Measurements from ENCODE around the gene MEG3. TPM values are rescaled to one million over a fixed set of nuclear protein-coding genes. Genes with fewer than 3 reads are reported as not detected.

The MEG3 gene
- total and polyA plus RNA-seq, 2 of the 8 experiments (the other 6 are each of a cell fraction or from before 2014, with no cell fraction given), result 0.17 to 1.1 TPM

- TF ChIP-seq EZH2 (IDR thresholded peaks at IDR 0.05; ENCODE audit: low read depth, low read length, severe bottlenecking) (no peak), CEBPB (IDR thresholded peaks at IDR 0.05; ENCODE audit: low read depth, low read length) (no peak), GABPA (IDR thresholded peaks at IDR 0.05; ENCODE audit: borderline replicate concordance, insufficient read depth, low read length) (no peak), HDAC2 (IDR thresholded peaks at IDR 0.05; ENCODE audit: borderline replicate concordance in 1 of 2, low read depth in 2 of 2, low read length in 2 of 2) (no peak)
These were observed 77.2 kb downstream of the MEG3 start (continued) for GRCh38 chr14:100903134-100903468.

All from H1 (cell line).